ENCODE data around the gene CLCNKB.

DNA sequence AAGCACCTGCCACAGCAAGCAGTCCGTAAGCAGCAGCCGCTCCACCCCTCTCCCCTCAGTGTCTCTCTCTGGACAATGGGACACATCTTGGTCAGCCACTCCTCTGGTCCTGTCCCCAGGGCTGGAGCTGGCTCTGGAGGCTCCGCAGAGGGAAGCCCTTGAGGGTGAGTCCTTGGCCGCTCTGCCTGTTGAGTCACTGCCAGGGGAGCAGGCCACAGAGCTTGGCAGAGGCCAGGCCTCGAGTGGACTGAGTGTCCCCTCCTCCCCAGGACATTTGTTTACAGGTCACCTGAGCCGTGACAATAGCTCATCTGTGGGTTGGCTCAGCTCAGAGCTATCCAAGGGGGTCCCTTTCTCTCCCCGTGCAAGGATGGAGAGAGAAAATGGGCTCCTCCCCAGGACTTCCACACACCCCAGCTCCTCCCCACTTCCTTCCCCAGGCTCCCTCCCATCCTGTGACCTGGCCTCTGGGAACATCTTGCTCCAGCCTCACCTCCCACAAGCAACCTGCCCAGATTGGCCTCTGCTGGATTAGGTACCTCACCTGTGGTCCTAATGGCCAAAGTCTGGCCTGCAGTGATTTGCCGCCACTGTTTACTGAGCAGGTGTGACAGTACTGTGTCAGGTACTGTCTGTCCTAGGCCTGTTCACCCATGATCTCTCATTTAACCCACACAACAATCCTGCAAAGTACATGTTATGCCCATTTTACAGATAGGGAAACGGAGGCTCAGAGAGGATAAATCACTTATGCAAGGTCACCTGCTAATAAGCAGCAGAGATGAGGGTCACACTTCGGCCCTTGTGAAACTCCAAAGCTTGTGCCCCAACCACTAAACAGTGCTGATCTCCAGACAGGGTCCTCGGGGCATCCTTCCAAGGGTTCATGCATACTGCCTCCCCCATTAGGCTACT lies 25.0 kb downstream of the CLCNKB start:
- TF ChIP-seq CTCF (IDR thresholded peaks at IDR 0.05): no peak
- no peak for TF ChIP-seq POLR2AphosphoS5 (IDR thresholded peaks at IDR 0.05; ENCODE audit: low read depth, low read length)
- no peak for TF ChIP-seq SIN3A (IDR thresholded peaks at IDR 0.05; ENCODE audit: borderline replicate concordance, insufficient read depth, low read depth, low read length)
